GM19395 (cell line): ENCODE measurements around the gene RNLS.

Experiments
- ATAC-seq: cut with Tn5 transposase; IDR thresholded peaks from one replicate; pipeline ENCODE4 v1.9.1; 2021; ENCODE audit warnings: mild to moderate bottlenecking, moderate library complexity; ENCODE audit not compliant: unreplicated experiment

Gene RNLS

GRCh38 chr10:88270061-88270808 is 312.9 kb downstream of the RNLS start:
- ATAC-seq: no peak

- ATAC-seq: no peak
These were observed 320.4 kb downstream of the RNLS start for GRCh38 chr10:88262591-88263234.

- no peak for ATAC-seq
These were observed 322.0 kb downstream of the RNLS start for GRCh38 chr10:88261152-88261551.

- ATAC-seq: peak; percentile 56
These were observed 322.6 kb downstream of the RNLS start for GRCh38 chr10:88260329-88261051.

- no peak for ATAC-seq
These were observed 323.7 kb downstream of the RNLS start for GRCh38 chr10:88259381-88259780.

GRCh38 chr10:88256886-88257285 is 326.2 kb downstream of the RNLS start:
- no peak for ATAC-seq

- ATAC-seq: no peak
These were observed 327.0 kb downstream of the RNLS start for GRCh38 chr10:88256013-88256680.

GRCh38 chr10:88254091-88254490 is 329.0 kb downstream of the RNLS start:
- no peak for ATAC-seq

- ATAC-seq: no peak
These were observed 329.5 kb downstream of the RNLS start for GRCh38 chr10:88253622-88254021.

- no peak for ATAC-seq
These were observed 330.0 kb downstream of the RNLS start for GRCh38 chr10:88253128-88253527.

- ATAC-seq: no peak
These were observed 333.7 kb downstream of the RNLS start for GRCh38 chr10:88249450-88249849.

- no peak for ATAC-seq
These were observed 336.4 kb downstream of the RNLS start for GRCh38 chr10:88246675-88247074.

- no peak for ATAC-seq
These were observed 337.1 kb downstream of the RNLS start for GRCh38 chr10:88245974-88246511.

GRCh38 chr10:88244781-88245625 is 338.1 kb downstream of the RNLS start:
- no peak for ATAC-seq

GRCh38 chr10:88243836-88244730 is 339.0 kb downstream of the RNLS start:
- ATAC-seq: no peak

GRCh38 chr10:88243202-88243744 is 339.8 kb downstream of the RNLS start:
- ATAC-seq: no peak

- ATAC-seq: no peak
These were observed 341.6 kb downstream of the RNLS start for GRCh38 chr10:88241501-88241900.

- no peak for ATAC-seq
These were observed 343.9 kb downstream of the RNLS start for GRCh38 chr10:88239212-88239611.

- no peak for ATAC-seq
These were observed 344.6 kb downstream of the RNLS start for GRCh38 chr10:88238615-88238914.
